Mesendoderm (in vitro differentiated cells): ENCODE results near the gene SCD5.
A peak's percentile ranks its signal among the peaks of the same experiment; 100 is the strongest.

Experiments used
- DNase-seq: peaks from one replicate; pipeline ENCODE4 v3.0.0; 2013
- H2AK5ac ChIP-seq: 2 replicates; pipeline ENCODE4 v1.6.1; 2013; ENCODE audit warnings: low read length, inconsistent platforms
- H2BK120ac ChIP-seq: 2 replicates; pipeline ENCODE4 v1.6.1; 2013; ENCODE audit warnings: low read depth, mild to moderate bottlenecking, low read length, moderate library complexity, mixed read lengths
- H2BK15ac ChIP-seq: replicated peaks from 2 replicates; pipeline ENCODE4 v1.6.1; 2013; ENCODE audit warnings: low read depth, mild to moderate bottlenecking, moderate library complexity
- H2BK5ac ChIP-seq: 2 replicates; pipeline ENCODE4 v1.6.1; 2013; ENCODE audit warnings: low read length, inconsistent platforms
- H3K18ac ChIP-seq: 2 replicates; pipeline ENCODE4 v1.6.1; 2013; ENCODE audit warnings: mild to moderate bottlenecking, low read length, mixed read lengths
- H3K23ac ChIP-seq: one replicate; pipeline ENCODE4 v1.6.1; 2013; ENCODE audit warnings: low read length
- H3K27ac ChIP-seq: 2 replicates; pipeline ENCODE4 v1.5.1; 2013; ENCODE audit warnings: low read depth, mild to moderate bottlenecking, inconsistent platforms, low read length, moderate library complexity
- H3K27me3 ChIP-seq: 2 replicates; pipeline ENCODE4 v1.6.1; 2013; ENCODE audit warnings: low read length, control low read depth, mild to moderate bottlenecking, inconsistent platforms; ENCODE audit not compliant: insufficient read depth, poor library complexity
- H3K36me3 ChIP-seq: 2 replicates; pipeline ENCODE4 v1.6.1; 2013; ENCODE audit warnings: low read length, inconsistent platforms; ENCODE audit not compliant: control insufficient read depth, insufficient read depth
- H3K4ac ChIP-seq: one replicate; pipeline ENCODE4 v1.6.1; 2013; ENCODE audit warnings: low read depth, mild to moderate bottlenecking, low read length, moderate library complexity
- H3K4me1 ChIP-seq: 2 replicates; pipeline ENCODE4 v1.6.1; 2013; ENCODE audit warnings: low read depth, low read length, inconsistent platforms; ENCODE audit not compliant: control insufficient read depth
- H3K4me2 ChIP-seq: 2 replicates; pipeline ENCODE4 v1.6.1; 2013; ENCODE audit warnings: low read length
- H3K4me3 ChIP-seq: 2 replicates; pipeline ENCODE4 v1.5.1; 2013; ENCODE audit warnings: mild to moderate bottlenecking, low read length
- H3K56ac ChIP-seq: one replicate; pipeline ENCODE4 v1.6.1; 2013; ENCODE audit warnings: low read length
- H3K79me1 ChIP-seq: 2 replicates; pipeline ENCODE4 v1.6.1; 2013; ENCODE audit warnings: low read length, inconsistent platforms
- H3K79me2 ChIP-seq: 2 replicates; pipeline ENCODE4 v1.6.1; 2013; ENCODE audit warnings: mild to moderate bottlenecking, low read length; ENCODE audit not compliant: control insufficient read depth, insufficient read depth
- H3K9ac ChIP-seq: 2 replicates; pipeline ENCODE4 v1.6.1; 2013; ENCODE audit warnings: low read length, inconsistent platforms
- H4K5ac ChIP-seq: one replicate; pipeline ENCODE4 v1.6.1; 2013; ENCODE audit warnings: low read length
- H4K8ac ChIP-seq: one replicate; pipeline ENCODE4 v1.6.1; 2013; ENCODE audit warnings: low read depth, mild to moderate bottlenecking, control low read depth, low read length, moderate library complexity
- WGBS: extraction: QIAGEN DNeasy Blood & Tissue Kit; methylation state at CpG from one replicate; pipeline ENCODE4 v1.1.7; 2013; ENCODE audit warnings: low lambda C conversion rate, missing lambda C conversion rate; ENCODE audit not compliant: insufficient coverage; ENCODE audit errors: extremely low coverage; 5-methylcytosine and 5-hydroxymethylcytosine counted together

SCD5 gene

DNA sequence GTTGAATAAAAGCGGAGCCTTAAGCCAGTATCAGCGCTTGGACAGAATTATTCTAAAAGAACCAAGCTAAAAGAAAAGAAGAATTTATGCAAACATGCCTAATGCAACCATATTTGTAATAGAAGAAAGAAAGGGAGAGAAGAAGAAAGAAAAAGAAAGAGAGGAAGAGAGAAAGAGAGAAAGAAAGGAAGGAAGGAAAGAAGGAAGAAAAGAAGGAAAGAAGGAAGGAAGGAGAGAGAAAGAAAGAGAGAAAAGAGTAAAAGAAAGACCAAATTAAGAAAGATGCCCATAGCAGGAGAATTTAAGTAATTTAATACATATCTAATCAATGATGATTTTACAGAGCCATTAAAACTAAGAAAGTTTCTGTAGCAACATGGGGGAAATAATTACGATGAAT, 206.0 kb downstream of the SCD5 start:
- no peak overlapping the region for H3K4me3 ChIP-seq
- H3K4me2 ChIP-seq: no peak overlapping the region
- H3K36me3 ChIP-seq: no peaks in the 10 kb centered on the region
- no peaks in the 10 kb centered on the region for H3K27me3 ChIP-seq
- H3K4me1 ChIP-seq: peaks cover 3% of the 10 kb centered on the region
- no peak overlapping the region for H4K8ac ChIP-seq
- H4K5ac ChIP-seq: no peak overlapping the region
- no peak overlapping the region for H2BK120ac ChIP-seq
- H3K18ac ChIP-seq: no peak overlapping the region
- no peaks in the 10 kb centered on the region for H3K79me1 ChIP-seq
- H3K23ac ChIP-seq: no peak overlapping the region
- H2BK15ac ChIP-seq: no peak overlapping the region
- no peaks in the 10 kb centered on the region for H3K79me2 ChIP-seq
- no peak for DNase-seq
- H3K4ac ChIP-seq: no peak overlapping the region
- 100% methylated on average over 1 of the region's 3 CpGs for WGBS
- H3K9ac ChIP-seq: no peak overlapping the region
- no peak overlapping the region for H2AK5ac ChIP-seq
- no peak overlapping the region for H2BK5ac ChIP-seq
- H3K27ac ChIP-seq: no peak overlapping the region
- no peak overlapping the region for H3K56ac ChIP-seq

DNA sequence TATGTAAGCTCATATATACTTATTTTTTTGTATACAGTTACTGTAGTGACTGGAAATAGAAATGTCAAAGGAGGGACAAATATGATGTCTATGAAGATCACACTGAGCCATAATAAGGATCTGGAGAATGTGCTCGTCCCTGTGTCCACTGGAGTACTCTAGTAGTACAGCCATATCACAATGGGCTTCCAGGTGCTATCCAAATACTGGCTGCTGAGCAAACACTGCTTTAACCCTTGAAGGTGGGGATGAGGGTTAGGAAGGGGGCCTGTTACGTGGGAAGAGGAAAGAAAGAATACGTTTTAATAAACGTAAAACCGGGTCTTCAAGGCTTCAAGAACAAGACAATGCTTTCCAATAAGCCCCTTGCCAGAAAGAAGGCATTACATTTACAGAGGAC, 207.0 kb downstream of the SCD5 start:
- H2BK120ac ChIP-seq: no peak overlapping the region
- WGBS: no CpG with 5 or more reads among the region's 5 CpGs
- no peak overlapping the region for H3K18ac ChIP-seq
- no peak overlapping the region for H3K4me2 ChIP-seq
- no peak overlapping the region for H3K23ac ChIP-seq
- peaks cover 8% of the 10 kb centered on the region for H3K4me1 ChIP-seq
- no peaks in the 10 kb centered on the region for H3K79me2 ChIP-seq
- no peak overlapping the region for H4K8ac ChIP-seq
- no peak overlapping the region for H3K27ac ChIP-seq
- H3K9ac ChIP-seq: no peak overlapping the region
- no peak overlapping the region for H3K4me3 ChIP-seq
- no peak for DNase-seq
- H3K27me3 ChIP-seq: no peaks in the 10 kb centered on the region
- H2BK5ac ChIP-seq: no peak overlapping the region
- H4K5ac ChIP-seq: no peak overlapping the region
- no peak overlapping the region for H2BK15ac ChIP-seq
- H3K4ac ChIP-seq: no peak overlapping the region
- H3K36me3 ChIP-seq: no peaks in the 10 kb centered on the region
- no peak overlapping the region for H2AK5ac ChIP-seq
- no peak overlapping the region for H3K56ac ChIP-seq
- H3K79me1 ChIP-seq: no peaks in the 10 kb centered on the region

DNA sequence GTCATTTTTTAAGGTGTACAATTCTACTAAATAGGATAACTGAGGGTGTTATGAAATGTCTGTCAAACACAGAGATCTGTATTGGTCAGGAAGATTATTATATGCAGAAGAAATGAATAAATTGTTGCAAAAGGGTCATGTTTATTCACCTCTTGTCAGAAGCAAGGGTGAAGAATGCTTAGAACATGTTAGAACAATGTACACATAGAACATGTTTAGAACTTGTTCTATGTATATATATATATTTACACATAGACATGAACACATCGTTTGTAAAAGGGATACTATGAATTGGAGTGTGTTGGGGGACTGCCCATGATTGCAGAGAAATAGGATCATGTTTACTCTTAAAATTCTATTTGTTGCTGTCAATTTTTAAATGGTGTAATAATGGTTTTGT, 208.8 kb downstream of the SCD5 start:
- Histone ChIP-seq H4K5ac (no peak overlapping the region), H3K9ac (no peak overlapping the region), H3K79me1 (no peaks in the 10 kb centered on the region), H2BK120ac (no peak overlapping the region), H2BK15ac (no peak overlapping the region), H3K4ac (no peak overlapping the region), H3K4me2 (no peak overlapping the region), H4K8ac (no peak overlapping the region), H3K27ac (no peak overlapping the region), H3K4me1 (peaks cover 20% of the 10 kb centered on the region), H3K79me2 (no peaks in the 10 kb centered on the region), H3K4me3 (no peak overlapping the region), H3K18ac (no peak overlapping the region), H2AK5ac (no peak overlapping the region), H3K56ac (no peak overlapping the region), H3K27me3 (no peaks in the 10 kb centered on the region), H2BK5ac (no peak overlapping the region), H3K23ac (no peak overlapping the region), H3K36me3 (no peaks in the 10 kb centered on the region)
- WGBS: no CpG with 5 or more reads among the region's 1 CpG
- DNase-seq: no peak

DNA sequence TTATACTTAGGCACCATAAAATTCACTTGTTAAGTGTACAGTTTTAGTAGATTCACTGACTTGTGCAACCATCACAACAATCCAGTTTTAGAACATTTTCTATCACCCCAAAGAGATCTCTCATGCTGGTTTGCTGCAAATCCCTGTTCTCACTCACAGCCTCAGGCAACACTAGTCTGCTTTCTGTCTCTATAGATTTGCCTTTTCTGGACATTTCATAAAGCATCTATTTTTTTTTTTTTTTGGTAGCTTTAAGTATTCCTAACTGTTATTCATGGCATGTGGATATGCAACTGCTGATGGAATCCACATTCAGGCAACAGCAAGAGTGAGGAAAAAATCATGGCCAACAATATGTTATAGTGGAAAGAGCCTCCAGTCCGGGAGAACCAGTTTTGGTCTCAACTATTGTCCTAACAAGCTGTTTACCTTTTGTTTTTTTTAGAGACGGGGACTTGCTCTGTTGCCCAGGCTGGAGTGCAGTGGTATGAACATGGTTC, 209.8 kb downstream of the SCD5 start:
- no peak overlapping the region for H3K27ac ChIP-seq
- H3K4me2 ChIP-seq: no peak overlapping the region
- H3K18ac ChIP-seq: no peak overlapping the region
- H3K27me3 ChIP-seq: no peaks in the 10 kb centered on the region
- H2BK5ac ChIP-seq: no peak overlapping the region
- H2BK15ac ChIP-seq: no peak overlapping the region
- no peaks in the 10 kb centered on the region for H3K79me1 ChIP-seq
- no peak overlapping the region for H3K9ac ChIP-seq
- no peaks in the 10 kb centered on the region for H3K79me2 ChIP-seq
- no peak overlapping the region for H3K4me3 ChIP-seq
- no peak for DNase-seq
- H3K4me1 ChIP-seq: peaks cover 20% of the 10 kb centered on the region
- no peak overlapping the region for H3K56ac ChIP-seq
- H3K36me3 ChIP-seq: no peaks in the 10 kb centered on the region
- H2AK5ac ChIP-seq: no peak overlapping the region
- H3K23ac ChIP-seq: no peak overlapping the region
- no CpG with 5 or more reads among the region's 2 CpGs for WGBS
- H2BK120ac ChIP-seq: no peak overlapping the region
- H4K8ac ChIP-seq: no peak overlapping the region
- no peak overlapping the region for H3K4ac ChIP-seq
- no peak overlapping the region for H4K5ac ChIP-seq

DNA sequence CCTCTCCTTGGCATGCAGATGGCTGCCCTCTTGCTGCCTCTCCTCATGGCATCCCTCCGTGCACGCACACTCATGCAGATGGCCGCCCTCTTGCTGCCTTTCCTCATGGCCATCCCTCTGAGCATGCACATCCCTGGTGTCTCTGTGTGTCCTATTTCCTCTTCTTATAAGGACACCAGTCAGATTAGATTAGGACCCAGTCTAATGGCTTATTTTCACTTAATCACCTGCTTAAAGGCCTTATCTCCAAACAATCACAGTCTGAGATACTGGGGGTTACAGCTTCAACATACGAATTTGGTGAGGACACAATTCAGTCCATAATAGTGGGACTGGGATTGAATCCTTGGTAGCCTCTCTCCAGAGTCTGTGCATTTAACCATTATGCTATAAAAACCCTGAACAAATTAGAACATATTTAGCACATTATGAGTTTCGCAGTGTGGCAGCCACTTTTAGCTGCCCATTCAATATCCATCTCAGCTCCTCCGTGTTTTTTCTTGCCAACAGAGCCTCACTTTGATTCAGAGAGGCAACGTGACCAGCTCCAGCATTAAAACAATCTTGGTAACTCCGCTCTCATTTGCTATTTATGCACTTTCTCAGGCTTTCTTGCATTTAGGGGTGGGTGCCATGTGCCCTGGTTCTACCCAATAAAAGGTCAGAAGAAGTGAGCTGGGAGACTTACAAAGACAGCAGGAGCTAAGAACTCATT, 210.6 kb downstream of the SCD5 start:
- peak; percentile 75 for DNase-seq
- H3K79me1 ChIP-seq: no peaks in the 10 kb centered on the region
- H4K5ac ChIP-seq: no peak overlapping the region
- H2BK15ac ChIP-seq: no peak overlapping the region
- no peak overlapping the region for H2BK120ac ChIP-seq
- no peak overlapping the region for H3K56ac ChIP-seq
- no peak overlapping the region for H3K18ac ChIP-seq
- H2AK5ac ChIP-seq: no peak overlapping the region
- no peaks in the 10 kb centered on the region for H3K36me3 ChIP-seq
- no peak overlapping the region for H3K4me2 ChIP-seq
- no peak overlapping the region for H3K9ac ChIP-seq
- H3K27me3 ChIP-seq: no peaks in the 10 kb centered on the region
- no peak overlapping the region for H3K27ac ChIP-seq
- H3K4me1 ChIP-seq: peaks cover 20% of the 10 kb centered on the region
- no peaks in the 10 kb centered on the region for H3K79me2 ChIP-seq
- H3K23ac ChIP-seq: no peak overlapping the region
- no peak overlapping the region for H4K8ac ChIP-seq
- no peak overlapping the region for H2BK5ac ChIP-seq
- WGBS: no CpG with 5 or more reads among the region's 8 CpGs
- peak overlapping the region; percentile 36 for H3K4ac ChIP-seq
- H3K4me3 ChIP-seq: no peak overlapping the region
